Islet of Langerhans (tissue), 1 donor: ENCODE results near the gene SPACA7.

Source experiments
- FAIRE-seq: peaks from one replicate; lab custom pipeline; 2011; peaks lifted over from hg19 to GRCh38; lab: Jason Lieb, UNC

The SPACA7 gene, protein sequence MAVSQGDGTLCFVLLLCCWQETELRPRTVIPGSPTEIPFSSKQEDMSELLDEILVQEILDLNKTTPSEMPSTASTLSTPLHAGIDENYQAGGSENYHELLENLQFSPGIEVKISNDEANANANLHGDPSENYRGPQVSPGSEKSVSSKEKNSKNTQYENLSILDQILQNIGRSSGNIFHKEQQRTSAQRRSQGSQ

DNA sequence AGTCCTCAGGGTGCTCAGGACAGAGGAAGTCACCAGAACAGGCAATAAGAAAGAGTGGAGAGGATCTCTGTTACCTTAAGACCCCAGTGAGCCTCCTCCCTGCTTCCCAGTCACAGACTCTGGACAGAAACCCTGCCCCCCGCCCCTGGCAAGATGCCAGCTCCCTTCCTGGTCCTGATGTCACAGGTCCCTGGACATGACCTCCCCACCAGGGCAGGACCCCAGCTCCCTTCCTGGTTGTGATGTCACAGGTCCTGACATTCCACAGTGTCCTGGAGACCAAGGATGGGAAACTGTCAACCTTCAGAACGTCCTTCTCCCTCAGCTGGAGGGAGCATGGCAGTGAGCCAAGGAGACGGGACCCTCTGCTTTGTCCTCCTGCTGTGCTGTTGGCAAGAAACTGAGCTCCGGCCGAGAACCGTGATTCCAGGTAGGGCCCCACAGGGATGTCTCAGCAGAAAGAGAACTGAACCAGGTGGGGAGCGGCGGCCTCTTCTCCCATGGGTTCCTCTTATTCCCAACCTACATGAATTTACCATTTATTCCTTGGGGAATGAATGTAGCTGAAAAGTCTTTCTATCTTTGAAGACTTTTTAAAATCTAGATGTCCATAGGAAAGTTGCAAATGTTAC, at the start of gene SPACA7:
SPACA7 (plus strand) TSS at position 306 of the 632 bp plus-strand sequence; CDS start at position 337, 31 bp downstream.
- FAIRE-seq, result no peak

GRCh38 chr13:112326821-112327370, 49.3 kb upstream of the SPACA7 start:
- no peak for FAIRE-seq

DNA sequence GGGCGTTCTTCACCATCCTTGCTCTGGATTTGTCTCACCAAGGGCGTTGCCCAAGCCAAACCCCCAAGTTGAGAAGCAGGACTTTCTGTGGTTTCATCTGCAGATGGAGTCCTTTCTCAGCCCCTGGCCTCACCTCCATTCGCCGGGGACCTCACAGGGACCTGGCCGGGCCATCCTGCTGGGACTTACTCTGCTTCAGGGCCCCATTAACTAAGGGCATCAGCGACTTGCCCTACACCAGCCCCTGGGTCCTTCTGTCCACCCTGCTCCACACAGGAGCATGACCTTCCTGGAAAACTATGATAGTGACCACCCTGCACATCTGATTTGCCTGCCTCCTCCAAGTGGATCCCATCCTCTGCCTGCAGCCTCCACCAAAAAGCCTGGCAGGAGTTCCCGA, 47.2 kb upstream of the SPACA7 start:
- no peak for FAIRE-seq

GRCh38 chr13:112329376-112329775, 46.8 kb upstream of the SPACA7 start:
- no peak for FAIRE-seq

DNA sequence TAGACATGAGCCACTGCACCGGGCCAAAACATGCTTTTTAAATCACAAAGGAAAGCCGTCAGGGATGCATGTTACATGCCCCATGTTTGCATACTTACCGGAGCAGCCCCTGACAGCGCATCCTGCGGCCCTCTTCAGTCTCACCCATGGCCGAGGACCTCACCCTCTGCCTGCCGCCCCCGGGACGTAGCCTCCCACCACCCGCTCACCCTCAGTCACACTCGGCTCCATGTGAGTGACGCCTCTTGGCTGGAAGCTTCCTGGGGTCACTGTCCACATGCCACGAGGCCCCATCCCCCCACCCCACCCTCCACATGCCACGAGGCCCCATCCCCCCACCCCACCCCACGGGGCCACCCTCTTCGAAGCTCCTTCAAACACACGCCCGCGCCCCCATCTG, 46.1 kb upstream of the SPACA7 start:
- FAIRE-seq, result no peak

DNA sequence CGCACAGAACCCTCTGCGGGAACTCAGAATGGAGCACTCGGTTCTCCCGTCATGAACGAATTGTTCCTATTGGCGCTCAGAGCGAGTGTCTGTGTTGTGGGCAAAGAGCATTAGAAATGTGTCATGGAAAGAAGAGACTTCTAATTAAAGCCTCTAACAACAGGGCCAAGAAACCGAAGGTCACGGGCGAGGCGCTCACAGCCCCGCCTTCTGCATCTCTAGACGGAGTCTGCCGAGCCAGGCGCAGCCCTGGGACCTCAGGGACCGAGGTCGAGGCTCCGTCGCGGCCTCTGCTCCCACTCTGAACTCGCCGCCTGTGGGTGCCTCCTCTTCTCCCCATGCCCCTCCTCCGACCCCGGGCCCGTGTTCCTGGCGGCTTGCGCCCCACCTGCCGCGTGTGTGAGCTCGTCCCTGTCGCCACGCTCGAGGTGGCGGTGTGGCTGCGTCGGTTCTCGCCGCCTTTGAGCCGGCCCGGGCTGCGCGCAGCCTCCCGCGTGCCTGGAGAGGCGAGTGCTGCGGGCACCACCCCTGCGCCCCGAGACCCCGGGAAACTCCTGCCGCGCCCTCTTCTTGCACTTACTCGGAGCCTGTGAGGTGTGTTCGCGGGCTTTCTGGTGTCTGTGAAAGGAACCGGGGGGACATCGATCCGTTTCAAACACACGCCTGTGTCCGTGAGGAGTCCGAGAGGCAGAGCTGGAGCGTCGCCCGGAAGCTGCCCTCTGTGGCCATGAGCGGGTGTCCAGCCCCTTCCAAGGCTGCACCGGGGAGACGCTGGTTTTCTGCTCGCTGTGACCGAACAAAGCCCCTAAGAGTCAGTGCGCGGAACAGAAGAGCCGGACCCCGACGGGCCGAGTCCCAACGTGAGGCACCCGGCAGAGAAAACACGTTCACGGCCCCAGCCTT, 45.4 kb upstream of the SPACA7 start:
- no peak for FAIRE-seq

DNA sequence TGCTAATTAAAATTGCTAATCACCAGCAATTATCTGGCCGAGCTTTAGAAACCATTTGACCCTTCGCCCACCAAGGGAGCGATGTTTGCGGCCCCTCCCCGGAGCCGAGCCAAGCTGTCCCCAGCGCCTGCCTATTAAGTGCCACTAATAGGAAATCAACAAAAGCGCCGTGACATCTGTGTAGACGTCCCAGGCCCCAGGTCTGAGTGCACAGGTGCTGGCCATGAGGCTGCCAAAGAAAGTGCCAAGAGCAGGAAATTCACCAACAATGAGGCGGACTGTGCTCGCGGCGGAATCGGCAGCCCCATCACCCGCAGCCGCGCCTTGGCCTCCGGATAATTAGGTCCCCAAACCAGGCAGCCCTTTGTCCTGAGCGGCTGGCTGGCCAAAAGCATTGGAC, 44.5 kb upstream of the SPACA7 start:
- FAIRE-seq, result no peak

DNA sequence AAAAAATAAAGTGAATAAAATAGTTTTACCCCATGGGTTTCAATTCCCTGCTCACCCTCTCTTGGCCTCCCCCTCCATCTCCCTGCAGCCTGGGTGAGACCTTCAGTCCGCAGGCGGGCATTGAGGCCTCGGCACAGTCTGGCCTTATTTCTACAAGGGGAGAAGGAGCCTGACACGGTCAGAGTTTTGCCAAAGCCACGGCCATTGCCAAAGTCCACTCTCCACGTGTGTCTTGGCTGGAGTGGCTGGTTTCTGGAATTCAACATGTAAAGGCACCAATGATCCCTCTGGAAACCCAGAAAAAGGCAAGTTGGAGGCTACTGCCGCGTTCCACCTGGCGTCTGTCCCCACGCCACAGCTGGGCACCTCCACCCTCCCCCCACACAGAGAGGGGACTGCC, 43.4 kb upstream of the SPACA7 start:
- FAIRE-seq, result no peak

DNA sequence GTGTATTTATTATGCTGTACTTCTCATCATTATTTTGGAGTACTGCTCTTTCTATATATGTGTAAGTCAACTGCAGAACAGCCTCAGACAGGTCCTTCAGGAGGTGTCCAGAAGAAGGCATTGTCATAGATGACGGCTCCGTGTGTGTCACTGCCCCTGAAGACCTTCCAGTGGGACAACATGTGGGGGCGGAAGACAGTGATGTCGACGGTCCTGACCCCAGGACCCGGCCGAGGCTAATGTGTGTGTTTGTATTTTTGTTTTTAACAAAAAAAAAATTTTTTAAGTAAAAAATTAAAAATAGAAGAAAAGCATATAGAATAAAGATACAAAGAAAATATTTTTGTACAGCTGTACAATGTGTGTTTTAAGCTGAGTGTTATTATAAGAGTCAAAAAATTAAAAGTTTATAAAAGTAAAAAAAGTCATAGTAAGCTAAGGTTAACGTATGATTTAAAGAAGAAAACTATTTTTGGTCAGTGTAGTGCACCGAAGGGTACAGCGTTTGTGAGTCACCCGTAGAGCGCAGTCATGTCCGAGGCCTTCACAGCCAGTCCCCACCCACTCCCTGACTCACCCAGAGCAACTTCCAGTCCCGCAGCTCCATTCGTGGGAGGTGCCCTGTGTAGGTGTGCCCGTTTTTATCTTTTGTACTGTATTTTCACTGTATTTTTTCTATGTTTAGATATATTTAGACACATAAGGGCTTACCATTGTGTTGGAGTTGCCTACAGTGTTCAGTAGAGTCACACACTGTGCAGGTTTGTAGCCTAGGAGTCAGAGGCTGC, 42.2 kb upstream of the SPACA7 start:
- FAIRE-seq, result no peak

DNA sequence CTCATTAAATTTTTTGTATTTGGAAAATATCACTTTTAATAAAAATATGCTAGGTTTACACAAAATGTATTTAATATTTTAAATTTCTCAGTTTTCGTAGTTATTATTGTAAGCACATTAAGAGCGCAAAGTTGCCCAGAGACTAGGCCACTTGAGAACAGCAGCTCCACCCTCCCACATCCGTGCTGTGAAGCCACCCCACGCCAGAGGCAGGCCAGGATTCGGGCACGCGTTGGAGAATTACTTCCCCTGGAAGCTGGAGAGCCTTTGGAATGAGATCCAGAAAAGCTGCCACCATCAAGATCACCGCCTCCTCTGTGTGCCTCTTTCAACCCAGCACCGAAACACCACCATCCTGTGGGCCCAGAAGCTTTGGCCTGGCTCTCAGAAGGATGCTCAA, 41.0 kb upstream of the SPACA7 start:
- no peak for FAIRE-seq

DNA sequence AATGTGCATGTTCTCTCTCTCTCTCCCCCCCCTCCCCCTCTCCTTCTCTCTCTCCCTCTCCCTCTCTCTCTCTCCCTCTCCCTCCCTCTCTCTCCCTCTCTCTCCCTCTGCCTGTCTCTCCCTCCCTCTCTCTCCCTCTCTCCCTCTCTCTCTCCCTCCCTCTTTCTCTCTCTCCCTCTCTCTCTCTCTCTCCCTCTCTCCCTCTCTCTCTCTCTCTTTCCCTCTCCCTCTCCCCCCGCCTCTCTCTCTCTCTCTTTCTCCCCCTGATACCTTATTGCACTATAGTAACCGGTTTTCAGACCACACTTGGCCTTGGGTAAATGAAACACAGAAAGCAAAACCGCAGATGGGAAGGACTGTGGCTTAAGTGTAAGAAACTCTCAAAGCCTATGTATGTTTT, 34.7 kb upstream of the SPACA7 start:
- FAIRE-seq, result no peak

DNA sequence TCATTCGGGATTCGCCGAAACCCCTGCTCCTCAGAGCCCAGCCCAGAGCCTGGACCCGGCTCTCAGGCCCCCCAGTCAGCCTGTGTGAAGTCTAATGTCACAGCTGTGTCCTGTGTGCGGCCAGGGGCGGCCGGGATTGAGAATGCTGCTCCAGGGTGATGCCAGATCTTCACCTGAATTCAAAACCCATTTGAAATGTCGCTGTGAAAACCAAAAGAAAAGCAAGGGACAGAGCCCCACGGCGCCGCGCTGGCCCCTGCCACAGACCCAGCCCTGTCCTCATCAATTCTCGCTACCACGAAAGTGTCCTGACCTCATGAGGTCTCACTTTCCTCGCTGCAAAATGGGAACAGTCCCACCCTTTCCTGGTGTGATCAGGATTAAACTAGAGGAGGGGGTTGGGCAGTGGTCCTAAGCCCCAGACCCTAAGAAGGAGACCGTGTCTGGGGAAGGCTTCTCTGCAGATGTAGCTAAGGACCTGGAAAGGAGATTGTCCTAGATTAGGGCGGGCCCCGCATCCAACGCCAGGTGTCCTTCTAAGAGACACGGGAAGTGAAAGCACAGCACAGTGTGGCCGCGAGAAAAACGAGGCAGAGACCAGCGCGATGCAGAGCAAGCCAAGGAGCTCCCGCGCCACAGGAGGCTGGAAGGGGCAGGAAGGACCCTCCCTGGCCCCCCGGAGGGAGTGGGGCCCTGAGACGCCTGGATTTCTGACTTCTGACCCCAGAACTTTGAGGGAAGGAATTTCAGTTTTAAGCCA, 34.0 kb upstream of the SPACA7 start:
- FAIRE-seq, result no peak

DNA sequence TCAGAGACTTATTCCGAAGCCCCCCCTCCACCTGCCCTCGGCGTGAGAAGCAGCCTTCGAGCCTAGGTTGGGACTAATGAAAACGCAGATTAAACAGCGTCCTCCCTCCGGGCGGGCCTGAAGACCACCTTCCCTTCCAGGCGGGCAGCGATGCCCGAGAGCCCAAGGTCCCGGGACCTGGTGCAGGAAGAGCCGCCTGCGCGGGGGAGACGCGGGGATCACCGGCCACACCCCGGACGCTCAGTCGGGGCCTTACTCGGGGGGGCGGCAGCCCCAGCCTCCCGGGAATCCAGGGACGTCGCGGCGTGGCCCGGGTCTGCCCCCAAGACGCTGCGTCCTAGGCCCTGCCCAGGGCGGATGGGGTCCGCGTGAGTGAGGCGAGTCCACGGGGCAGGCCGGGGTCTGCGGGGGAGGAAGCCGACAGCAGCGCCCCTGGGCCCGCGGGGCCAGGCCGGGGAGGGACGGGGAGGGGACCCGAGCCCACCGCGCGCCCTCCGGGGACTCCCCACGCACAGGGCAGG, 33.3 kb upstream of the SPACA7 start:
- no peak for FAIRE-seq

DNA sequence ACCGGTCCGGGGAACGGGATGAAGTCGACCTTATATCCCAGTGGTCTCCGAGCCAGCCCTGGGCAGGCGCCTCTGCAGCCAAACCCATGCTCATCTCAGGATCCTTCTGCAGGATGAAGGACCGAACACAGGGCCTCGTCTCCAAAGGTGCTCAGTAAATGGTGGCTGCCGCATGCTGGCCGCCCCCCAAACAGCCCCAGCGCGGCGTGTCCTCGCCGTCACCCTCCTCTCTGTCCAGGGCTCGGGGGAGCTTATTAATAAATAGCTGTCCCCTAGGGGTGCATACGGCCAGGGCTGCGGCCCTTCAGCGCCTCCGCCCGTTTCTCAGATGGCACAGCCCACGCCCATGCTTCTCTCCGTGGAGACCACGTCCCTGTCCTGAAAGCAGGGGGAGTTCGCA, 32.6 kb upstream of the SPACA7 start:
- FAIRE-seq, result no peak

GRCh38 chr13:112345826-112346172, 30.4 kb upstream of the SPACA7 start:
- no peak for FAIRE-seq

- FAIRE-seq, result no peak
Observed at GRCh38 chr13:112346173-112346898, 29.8 kb upstream of the SPACA7 start.

GRCh38 chr13:112346899-112347229, 29.3 kb upstream of the SPACA7 start:
- FAIRE-seq, result no peak

GRCh38 chr13:112347986-112348385, 28.2 kb upstream of the SPACA7 start:
- no peak for FAIRE-seq

- FAIRE-seq, result no peak
Observed at GRCh38 chr13:112348642-112349345, 27.4 kb upstream of the SPACA7 start.

GRCh38 chr13:112349681-112350080, 26.5 kb upstream of the SPACA7 start:
- no peak for FAIRE-seq
